Caco-2 (cell line): Measurements from ENCODE around the gene CEP112. TPM values are rescaled to one million over a fixed set of nuclear protein-coding genes. Genes with fewer than 3 reads are reported as not detected.

Source experiments
- BruUV-seq: library from RNA; stranded (reverse); fragments of 400-500 nt; replicated peaks from 2 replicates; lab custom pipeline; 2021; lab: Mats Ljungman, UMichigan
- CTCF ChIA-PET: fragments of 300-600 bp; sonication (Branson Sonifier 250); formaldehyde crosslinking; loops from one replicate; lab custom pipeline; 2022; ENCODE audit warnings: antibody characterized with exemption; lab: Charles Lee
- POLR2A ChIA-PET: fragments of 300-600 bp; sonication (Branson Sonifier 250); formaldehyde crosslinking; loops from one replicate; lab custom pipeline; 2022; ENCODE audit warnings: antibody characterized with exemption; lab: Charles Lee
- DNase-seq, 2 experiments: peaks; one replicate each; pipeline versions ENCODE4 v3.0.0 to v3.0.0-alpha.2; 2020 to 2022
- H3K27me3 ChIP-seq: replicated peaks from 2 replicates; pipeline ENCODE4 v1.6.0; 2011; ENCODE audit warnings: low read length; ENCODE audit not compliant: control insufficient read depth, insufficient read depth
- H3K36me3 ChIP-seq: 2 replicates; pipeline ENCODE4 v1.5.1; 2011; ENCODE audit warnings: low read length; ENCODE audit not compliant: control insufficient read depth, insufficient read depth
- H3K4me1 ChIP-seq: fragments of 250-450 bp; sonication (Bioruptor Pico); 2 replicates; pipeline ENCODE4 v1.5.1; 2020; ENCODE audit warnings: mild to moderate bottlenecking
- H3K4me3 ChIP-seq: 2 replicates; pipeline ENCODE4 v1.5.1; 2011; ENCODE audit warnings: low read depth, mild to moderate bottlenecking, control low read depth, low read length
- H3K9me3 ChIP-seq: fragments of 250-450 bp; sonication (Bioruptor Pico); 2 replicates; pipeline ENCODE4 v1.5.1; 2020; ENCODE audit warnings: mild to moderate bottlenecking, moderate library complexity
- H3K27ac Mint-ChIP-seq: one replicate; pipeline ENCODE4 v1.8.0; 2022; ENCODE audit warnings: mixed read lengths; ENCODE audit not compliant: unreplicated experiment
- H3K27me3 Mint-ChIP-seq: one replicate; pipeline ENCODE4 v1.8.0; 2022; ENCODE audit warnings: mixed read lengths; ENCODE audit not compliant: insufficient read depth, unreplicated experiment
- H3K36me3 Mint-ChIP-seq: one replicate; pipeline ENCODE4 v1.8.0; 2022; ENCODE audit warnings: mild to moderate bottlenecking, mixed read lengths; ENCODE audit not compliant: insufficient read depth, unreplicated experiment
- H3K4me1 Mint-ChIP-seq: one replicate; pipeline ENCODE4 v1.8.0; 2022; ENCODE audit warnings: low read depth, mixed read lengths; ENCODE audit not compliant: unreplicated experiment
- H3K4me3 Mint-ChIP-seq: one replicate; pipeline ENCODE4 v1.8.0; 2022; ENCODE audit warnings: mild to moderate bottlenecking, moderate library complexity, mixed read lengths; ENCODE audit not compliant: unreplicated experiment
- H3K9me3 Mint-ChIP-seq: one replicate; pipeline ENCODE4 v1.8.0; 2022; ENCODE audit warnings: mixed read lengths; ENCODE audit not compliant: unreplicated experiment
- CTCF ChIP-seq, 2 experiments: fragments of 200-600 bp in 1 of 2; IDR thresholded peaks; 1 replicate in 1 of 2; 2 replicates in 1 of 2; pipeline versions ENCODE4 v1.5.1 to v1.8.0; 2011 to 2022; ENCODE audit warnings: antibody characterized with exemption in 1 of 2, control low read depth in 1 of 2, inconsistent platforms in 1 of 2, low read depth in 1 of 2, low read length in 1 of 2, mild to moderate bottlenecking in 1 of 2, moderate library complexity in 1 of 2; ENCODE audit not compliant: insufficient read depth in 1 of 2, severe bottlenecking in 1 of 2, unreplicated experiment in 1 of 2
- intact Hi-C: fragments of 100-400 bp; cut with micrococcal nuclease; formaldehyde crosslinking; loops from one replicate; pipeline ENCODE4 v1.10.0; 2022; ENCODE audit not compliant: unreplicated experiment
- total RNA-seq: library from RNA; stranded (reverse); gene quantifications from 2 replicates; pipeline ENCODE4 v1.2.3, GENCODE V29; 2022

The CEP112 gene
- total RNA-seq, 1 experiment from 2014 or later: 4.7 TPM

- H3K4me1 ChIP-seq: peaks cover 14% of the 10 kb centered on the region; the same call in 1 of the 2 replicates
- intact Hi-C loops: no loop called here
- peaks cover 25% of the 10 kb centered on the region for H3K9me3 Mint-ChIP-seq
- H3K9me3 ChIP-seq: no peaks in the 10 kb centered on the region
- no peak overlapping the region for H3K4me3 Mint-ChIP-seq
- H3K36me3 ChIP-seq: no peaks in the 10 kb centered on the region
- ChIA-PET POLR2A (no interaction called here), CTCF (no interaction called here)
- H3K27me3 Mint-ChIP-seq: no peaks in the 10 kb centered on the region
- H3K27ac Mint-ChIP-seq: peak overlapping the region; percentile 35
- no peak for TF ChIP-seq CTCF (IDR thresholded peaks at IDR 0.05; ENCODE audit: insufficient read depth in 1 of 2, low read depth in 1 of 2, low read length in 1 of 2, severe bottlenecking in 1 of 2, unreplicated experiment in 1 of 2)
- no peaks in the 10 kb centered on the region for H3K27me3 ChIP-seq
- peaks cover 24% of the 10 kb centered on the region for H3K4me1 Mint-ChIP-seq
- H3K4me3 ChIP-seq: no peak overlapping the region
- DNase-seq: no peak
- no peaks in the 10 kb centered on the region for H3K36me3 Mint-ChIP-seq
- no TSS peak for BruUV-seq
Measured at GRCh38 chr17:65727246-65727645, 464.7 kb downstream of the CEP112 start.

GRCh38 chr17:65723431-65724151, 468.3 kb downstream of the CEP112 start:
- Histone ChIP-seq H3K9me3 (no peaks in the 10 kb centered on the region), H3K36me3 (no peaks in the 10 kb centered on the region), H3K4me3 (no peak overlapping the region), H3K4me1 (peaks cover 20% of the 10 kb centered on the region), H3K27me3 (no peaks in the 10 kb centered on the region)
- Mint-ChIP-seq H3K27ac (no peak overlapping the region), H3K9me3 (peaks cover 25% of the 10 kb centered on the region), H3K4me1 (peaks cover 39% of the 10 kb centered on the region), H3K27me3 (no peaks in the 10 kb centered on the region), H3K36me3 (no peaks in the 10 kb centered on the region), H3K4me3 (no peak overlapping the region)
- ChIA-PET CTCF (no interaction called here), POLR2A (no interaction called here)
- BruUV-seq: no TSS peak
- intact Hi-C loops: loop anchor here (1.0 kb wide), 1 partner anchor 159 kb away; no protein-coding TSS in a partner anchor
- no peak for DNase-seq
- TF ChIP-seq CTCF (IDR thresholded peaks at IDR 0.05; ENCODE audit: insufficient read depth in 1 of 2, low read depth in 1 of 2, low read length in 1 of 2, severe bottlenecking in 1 of 2, unreplicated experiment in 1 of 2): no peak

GRCh38 chr17:65718601-65719000, 473.3 kb downstream of the CEP112 start:
- H3K9me3 Mint-ChIP-seq: no peaks in the 10 kb centered on the region

More at GRCh38 chr17:65718601-65719000, 473.3 kb downstream of the CEP112 start:
- Histone ChIP-seq H3K36me3 (no peaks in the 10 kb centered on the region), H3K4me3 (no peak overlapping the region), H3K4me1 (peaks cover 13% of the 10 kb centered on the region), H3K9me3 (no peaks in the 10 kb centered on the region), H3K27me3 (no peaks in the 10 kb centered on the region)
- POLR2A ChIA-PET: no interaction called here
- peak overlapping the region; percentile 4 for H3K27ac Mint-ChIP-seq
- TF ChIP-seq CTCF (IDR thresholded peaks at IDR 0.05; ENCODE audit: insufficient read depth in 1 of 2, low read depth in 1 of 2, low read length in 1 of 2, severe bottlenecking in 1 of 2, unreplicated experiment in 1 of 2): no peak
- H3K27me3 Mint-ChIP-seq: no peaks in the 10 kb centered on the region
- intact Hi-C loops: no loop called here
- H3K36me3 Mint-ChIP-seq: no peaks in the 10 kb centered on the region
- BruUV-seq: no TSS peak
- peaks cover 31% of the 10 kb centered on the region for H3K4me1 Mint-ChIP-seq
- CTCF ChIA-PET: no interaction called here
- DNase-seq: no peak
- no peak overlapping the region for H3K4me3 Mint-ChIP-seq
